GM12874 (cell line): ENCODE results near the gene ME3.

Source experiments
- TF ChIP-seq, protein P1 (sequence below): IDR thresholded peaks from 2 replicates; pipeline ENCODE4 v1.5.1; 2011; ENCODE audit warnings: low read depth, mild to moderate bottlenecking, control low read depth, low read length, moderate library complexity; ENCODE audit not compliant: insufficient read depth

Gene ME3

DNA sequence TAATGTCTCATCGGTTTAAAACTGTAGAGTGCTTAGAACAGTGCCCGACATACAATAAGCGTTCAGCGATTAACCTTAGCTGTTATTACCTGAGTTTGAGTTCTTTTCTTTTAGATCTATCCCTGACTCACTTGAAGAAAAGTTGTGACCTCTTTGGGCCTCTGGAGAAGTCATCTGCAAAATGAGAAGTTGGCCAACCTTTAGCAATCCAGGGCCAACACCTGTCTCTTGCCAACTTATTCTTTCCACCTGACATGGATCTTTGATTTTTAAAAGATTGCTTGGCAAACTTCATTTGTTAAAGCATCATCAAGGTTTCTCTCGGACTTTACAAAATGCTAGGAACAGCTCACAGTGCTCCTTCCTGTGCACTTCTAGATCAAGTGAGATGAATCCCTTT, 208.5 kb downstream of the ME3 start:
- TF ChIP-seq, protein P1, sequence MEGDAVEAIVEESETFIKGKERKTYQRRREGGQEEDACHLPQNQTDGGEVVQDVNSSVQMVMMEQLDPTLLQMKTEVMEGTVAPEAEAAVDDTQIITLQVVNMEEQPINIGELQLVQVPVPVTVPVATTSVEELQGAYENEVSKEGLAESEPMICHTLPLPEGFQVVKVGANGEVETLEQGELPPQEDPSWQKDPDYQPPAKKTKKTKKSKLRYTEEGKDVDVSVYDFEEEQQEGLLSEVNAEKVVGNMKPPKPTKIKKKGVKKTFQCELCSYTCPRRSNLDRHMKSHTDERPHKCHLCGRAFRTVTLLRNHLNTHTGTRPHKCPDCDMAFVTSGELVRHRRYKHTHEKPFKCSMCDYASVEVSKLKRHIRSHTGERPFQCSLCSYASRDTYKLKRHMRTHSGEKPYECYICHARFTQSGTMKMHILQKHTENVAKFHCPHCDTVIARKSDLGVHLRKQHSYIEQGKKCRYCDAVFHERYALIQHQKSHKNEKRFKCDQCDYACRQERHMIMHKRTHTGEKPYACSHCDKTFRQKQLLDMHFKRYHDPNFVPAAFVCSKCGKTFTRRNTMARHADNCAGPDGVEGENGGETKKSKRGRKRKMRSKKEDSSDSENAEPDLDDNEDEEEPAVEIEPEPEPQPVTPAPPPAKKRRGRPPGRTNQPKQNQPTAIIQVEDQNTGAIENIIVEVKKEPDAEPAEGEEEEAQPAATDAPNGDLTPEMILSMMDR, result no peak

DNA sequence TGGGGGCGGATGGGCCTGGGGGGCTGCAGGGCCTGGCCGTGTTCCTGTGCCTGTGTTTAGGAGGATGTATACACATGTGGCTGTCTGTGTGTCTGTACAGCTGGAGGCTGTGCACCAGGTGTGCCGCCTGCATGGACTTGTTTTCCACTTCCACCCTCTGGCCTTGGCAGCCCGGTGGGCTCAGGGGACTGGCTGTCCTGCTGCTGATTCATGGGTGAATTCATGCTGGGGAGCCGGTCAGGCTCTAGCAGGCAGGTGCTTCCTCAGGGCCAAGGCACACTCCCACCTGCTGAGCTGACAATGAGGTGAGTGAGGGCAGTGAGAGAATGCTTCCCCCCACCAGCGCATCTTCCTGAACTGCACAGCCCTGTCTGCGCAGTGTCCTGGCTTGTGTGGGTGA, 209.3 kb downstream of the ME3 start:
- TF ChIP-seq, protein P1, result no peak

DNA sequence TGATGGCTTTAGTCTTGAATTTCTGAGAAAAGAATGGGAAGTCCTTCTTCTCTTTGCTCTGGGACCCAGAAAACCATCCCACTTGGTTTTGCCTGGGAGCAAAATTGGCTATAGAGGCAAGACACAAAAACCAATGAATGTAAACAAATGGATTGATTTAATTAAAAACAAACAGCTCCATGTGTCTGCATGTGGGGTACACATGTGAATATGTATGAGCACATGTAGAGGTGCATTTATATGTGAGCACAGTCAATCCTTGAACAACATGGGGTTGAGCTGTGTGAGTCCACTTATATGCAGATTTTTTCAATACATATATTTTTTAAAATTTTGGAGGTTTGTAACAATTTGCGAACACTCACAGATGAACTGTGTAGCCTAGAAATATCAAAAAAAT, 210.5 kb downstream of the ME3 start:
- TF ChIP-seq, protein P1, result no peak

DNA sequence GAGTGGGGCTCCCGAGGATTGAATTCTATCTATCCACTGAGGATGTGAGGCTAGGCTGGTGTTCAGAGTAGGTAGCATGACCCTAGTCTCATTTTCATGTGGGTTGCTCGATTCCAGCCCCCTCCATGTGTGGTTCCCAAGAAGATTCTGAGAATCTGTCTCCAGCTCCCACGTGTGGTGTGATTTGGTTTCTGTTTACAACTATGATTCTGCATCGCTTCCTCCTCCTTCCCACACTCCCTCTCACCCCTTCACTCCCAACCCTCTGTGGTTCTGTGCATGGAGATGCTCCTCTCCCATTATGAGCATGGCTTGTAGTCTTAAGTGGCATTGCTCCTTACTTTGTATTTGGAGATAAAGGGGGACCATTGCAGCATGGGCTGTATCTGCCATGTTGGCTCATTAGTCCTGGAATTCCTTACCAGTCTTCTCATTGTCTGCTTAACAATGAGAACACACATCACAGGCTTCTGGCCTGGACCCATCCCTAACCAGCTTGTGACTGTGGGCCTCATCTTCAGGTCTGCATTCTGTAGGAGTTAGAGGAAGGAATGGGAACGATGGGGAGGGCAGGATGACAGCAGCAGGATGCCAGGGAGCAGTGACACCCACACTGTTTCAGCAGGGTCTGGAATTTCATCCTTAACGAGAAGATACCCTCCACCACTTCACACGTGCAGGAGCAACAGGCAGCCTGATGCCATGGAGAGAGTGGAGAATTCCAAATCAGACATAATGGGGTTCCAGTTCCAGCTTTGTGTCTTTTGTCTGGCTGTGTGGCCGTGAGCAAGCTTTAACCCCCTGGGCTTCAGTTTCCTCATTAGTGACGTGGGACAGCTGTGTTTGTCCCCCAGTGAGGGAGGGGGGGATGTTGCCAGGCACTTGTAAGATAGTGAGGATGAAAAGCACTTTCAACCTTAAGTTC, 211.7 kb downstream of the ME3 start:
- TF ChIP-seq, protein P1, result no peak

DNA sequence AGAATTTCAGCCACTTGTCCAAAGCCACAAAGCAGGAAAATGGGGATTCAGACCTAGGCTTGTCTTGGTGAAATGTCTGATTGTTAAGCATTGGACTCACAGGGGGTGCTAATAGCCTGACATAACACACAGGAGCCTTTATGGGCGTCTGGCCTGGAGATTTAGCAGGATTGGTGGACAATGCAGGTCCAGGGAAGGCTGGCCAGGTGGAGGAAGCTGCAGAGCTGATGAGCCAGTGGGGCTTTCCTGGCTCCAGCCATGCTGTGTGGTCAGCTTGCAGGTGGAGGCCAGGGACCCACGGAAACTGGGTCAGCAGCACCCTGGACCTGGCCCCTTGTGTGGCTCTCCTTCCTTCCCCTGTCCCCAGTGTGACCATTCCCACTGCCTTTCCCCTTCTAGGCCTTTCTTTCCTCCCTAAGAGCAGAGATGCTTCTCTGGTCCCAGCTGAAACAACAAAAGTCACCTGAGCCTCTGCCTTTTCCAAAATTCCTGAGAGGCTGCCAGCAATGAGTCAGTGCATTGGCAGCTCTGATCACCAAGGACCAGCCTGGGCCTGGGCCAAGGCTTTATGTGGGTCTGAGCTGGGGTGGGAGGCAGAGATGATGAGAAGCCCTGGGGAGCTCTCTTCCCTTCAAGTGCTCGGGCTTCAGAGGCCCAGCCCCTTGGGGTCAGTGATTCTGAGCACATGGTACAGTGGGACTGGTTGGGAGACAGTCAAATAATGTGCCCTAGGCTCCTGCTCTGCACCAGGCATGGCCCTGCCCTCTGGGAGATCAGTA, 212.5 kb downstream of the ME3 start:
- TF ChIP-seq, protein P1, result no peak

DNA sequence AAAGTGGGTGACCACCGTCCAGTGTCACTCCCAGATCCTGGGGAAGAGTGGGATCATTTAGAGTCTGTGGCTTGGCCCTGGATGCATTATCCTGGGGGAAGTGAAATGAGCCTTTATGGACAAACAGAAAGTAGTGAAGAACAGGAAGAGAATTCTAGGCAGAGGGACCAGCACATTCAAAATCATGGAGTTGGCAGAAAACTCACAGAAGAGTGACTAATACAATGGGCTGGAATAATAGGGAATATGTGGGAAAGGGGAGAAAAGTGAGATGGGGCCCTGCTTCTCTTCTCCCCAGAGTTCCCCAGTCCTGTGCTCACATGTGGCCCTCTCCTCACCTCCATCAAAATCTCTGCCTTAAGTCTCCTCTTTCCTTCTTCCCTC, 213.4 kb downstream of the ME3 start:
- TF ChIP-seq, protein P1, result no peak

DNA sequence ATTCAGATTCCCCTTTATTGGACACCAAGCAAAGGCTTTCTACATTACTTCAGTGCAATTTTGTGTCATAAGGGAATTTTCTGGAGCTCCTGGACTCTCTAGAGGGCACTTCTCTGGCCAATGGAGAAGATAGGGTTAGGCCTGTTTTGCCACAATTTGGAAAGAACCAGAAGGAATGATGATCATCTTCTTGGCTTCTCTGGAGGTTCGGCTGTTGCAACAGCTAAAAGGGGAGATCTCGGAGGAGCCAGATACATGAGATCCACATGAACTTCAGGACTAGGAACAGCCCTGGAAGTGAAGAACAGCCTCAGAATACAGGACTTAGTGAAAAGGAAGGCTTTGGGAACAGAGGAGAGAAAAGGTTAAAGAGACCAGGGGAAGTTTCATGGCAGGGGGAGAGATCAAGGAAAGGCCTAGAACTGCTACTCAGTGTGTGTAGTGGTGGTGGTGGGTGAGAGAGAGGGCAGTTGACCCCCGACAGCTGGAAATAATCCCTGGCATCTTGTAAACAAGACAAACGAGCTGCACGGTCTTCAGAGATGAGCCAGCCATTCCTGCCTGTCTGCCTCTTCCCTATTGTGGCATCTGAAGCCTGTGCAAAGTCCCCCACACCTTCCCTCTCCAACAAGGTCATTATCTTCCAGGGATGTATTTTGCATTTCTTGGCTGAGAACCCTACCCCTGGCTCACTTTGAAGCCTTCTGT, 214.0 kb downstream of the ME3 start:
- TF ChIP-seq, protein P1, result no peak
